Panc1 (cell line): Measurements from ENCODE around the gene PHACTR2. TPM values are rescaled to one million over a fixed set of nuclear protein-coding genes. Genes with fewer than 3 reads are reported as not detected.

Source experiments
- ATAC-seq: fragments of 200-7000 bp; cut with Tn5 transposase; 2 replicates; pipeline ENCODE4 v1.9.1; 2020; ENCODE audit warnings: mild to moderate bottlenecking, moderate library complexity
- BruUV-seq: library from RNA; stranded (reverse); fragments of 400-500 nt; replicated peaks from 2 replicates; lab custom pipeline; 2021; lab: Mats Ljungman, UMichigan
- CTCF ChIA-PET: fragments of 300-600 bp; sonication (Branson Sonifier 250); formaldehyde crosslinking; loops from one replicate; lab custom pipeline; 2022; ENCODE audit warnings: antibody characterized with exemption; lab: Charles Lee
- POLR2A ChIA-PET: fragments of 300-600 bp; sonication (Branson Sonifier 250); formaldehyde crosslinking; loops from one replicate; lab custom pipeline; 2022; ENCODE audit warnings: antibody characterized with exemption; lab: Charles Lee
- DNase-seq: peaks from one replicate; pipeline ENCODE4 v3.0.0-alpha.2; 2010; ENCODE audit warnings: low read depth, low spot score
- H3K27ac ChIP-seq: 2 replicates; pipeline ENCODE4 v1.5.1; 2011; ENCODE audit warnings: mild to moderate bottlenecking, low read length, inconsistent platforms
- H3K27me3 ChIP-seq: fragments of 200-500 bp; sonication (Bioruptor generic); 2 replicates; pipeline ENCODE4 v1.6.0; 2014; ENCODE audit warnings: low read length, inconsistent platforms; ENCODE audit not compliant: control insufficient read depth, insufficient read depth
- H3K36me3 ChIP-seq: fragments of 200-500 bp; sonication (Bioruptor generic); 2 replicates; pipeline ENCODE4 v1.5.1; 2014; ENCODE audit warnings: inconsistent platforms, mild to moderate bottlenecking, low read length, moderate library complexity; ENCODE audit not compliant: control insufficient read depth, insufficient read depth
- H3K4me1 ChIP-seq: 2 replicates; pipeline ENCODE4 v1.5.1; 2011; ENCODE audit warnings: inconsistent platforms, mild to moderate bottlenecking, low read length, moderate library complexity; ENCODE audit not compliant: control insufficient read depth, insufficient read depth
- H3K4me3 ChIP-seq, 2 experiments: 2 replicates each; pipeline ENCODE4 v1.5.1; 2011 to 2012; ENCODE audit warnings: low read depth in 2 of 2, low read length in 2 of 2, mild to moderate bottlenecking in 2 of 2, inconsistent platforms in 1 of 2, moderate library complexity in 1 of 2
- H3K9me3 ChIP-seq: fragments of 200-500 bp; sonication (Bioruptor generic); 2 replicates; pipeline ENCODE4 v1.5.1; 2014; ENCODE audit warnings: low read depth, mild to moderate bottlenecking, inconsistent platforms, low read length, moderate library complexity; ENCODE audit not compliant: control insufficient read depth, insufficient read depth
- POLR2AphosphoS5 ChIP-seq: IDR thresholded peaks from 2 replicates; pipeline ENCODE4 v1.6.1; 2012; ENCODE audit warnings: mild to moderate bottlenecking, low read depth, low read length, moderate library complexity
- SIN3A ChIP-seq: IDR thresholded peaks from 2 replicates; pipeline ENCODE4 v1.6.1; 2012; ENCODE audit warnings: low read depth, mild to moderate bottlenecking, low read length, moderate library complexity, borderline replicate concordance; ENCODE audit not compliant: insufficient read depth
- TCF7L2 ChIP-seq: IDR thresholded peaks from 2 replicates; pipeline ENCODE4 v1.6.1; 2011; ENCODE audit warnings: mild to moderate bottlenecking, low read depth, low read length, inconsistent platforms
- in situ Hi-C: cut with HindIII; loops from 2 replicates; pipeline ENCODE4 v1.10.0; 2016; ENCODE audit warnings: low sequenced_read_pairs, low pct_unique_long_range_greater_than_20kb
- intact Hi-C: fragments of 100-400 bp; cut with micrococcal nuclease; formaldehyde crosslinking; loops from one replicate; pipeline ENCODE4 v1.10.0; 2022; ENCODE audit not compliant: unreplicated experiment
- total RNA-seq: library from RNA; stranded (reverse); gene quantifications from one replicate; pipeline ENCODE4 v1.2.1, GENCODE V29; 2021; ENCODE audit not compliant: unreplicated experiment
- TF ChIP-seq, protein P1 (sequence below), 2 experiments: IDR thresholded peaks; 2 replicates each; pipeline ENCODE4 v1.6.1; 2011 to 2012; ENCODE audit warnings: low read depth in 2 of 2, control low read depth in 1 of 2, low read length in 1 of 2, mild to moderate bottlenecking in 1 of 2, moderate library complexity in 1 of 2; ENCODE audit not compliant: insufficient read depth in 1 of 2
- TF ChIP-seq, protein P2 (sequence below): fragments of 450-650 bp; IDR thresholded peaks from 2 replicates; pipeline ENCODE4 v1.5.1; 2017; ENCODE audit warnings: mild to moderate bottlenecking

Gene PHACTR2
- total RNA-seq, 1 experiment from 2014 or later, result 59.9 TPM

DNA sequence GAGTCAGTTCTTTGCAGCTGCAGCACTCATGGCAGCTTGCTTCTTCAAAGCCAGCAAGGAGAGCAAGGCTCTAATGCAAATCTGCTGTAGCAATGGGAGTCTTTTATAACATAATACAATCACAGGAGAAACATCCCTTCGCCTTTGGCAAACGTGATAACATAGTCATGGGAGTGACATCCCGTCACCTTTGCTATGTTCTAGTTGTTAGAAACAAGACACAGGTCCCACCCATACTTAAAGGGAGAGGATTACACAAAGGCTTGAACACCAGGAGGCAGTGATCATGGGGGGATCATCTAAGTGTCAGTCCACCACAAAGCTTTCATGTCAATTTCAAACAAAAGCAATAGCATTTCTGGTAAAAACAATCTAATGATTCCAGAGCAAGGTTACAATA, 40.1 kb upstream of the PHACTR2 start:
- TF ChIP-seq, protein P1, sequence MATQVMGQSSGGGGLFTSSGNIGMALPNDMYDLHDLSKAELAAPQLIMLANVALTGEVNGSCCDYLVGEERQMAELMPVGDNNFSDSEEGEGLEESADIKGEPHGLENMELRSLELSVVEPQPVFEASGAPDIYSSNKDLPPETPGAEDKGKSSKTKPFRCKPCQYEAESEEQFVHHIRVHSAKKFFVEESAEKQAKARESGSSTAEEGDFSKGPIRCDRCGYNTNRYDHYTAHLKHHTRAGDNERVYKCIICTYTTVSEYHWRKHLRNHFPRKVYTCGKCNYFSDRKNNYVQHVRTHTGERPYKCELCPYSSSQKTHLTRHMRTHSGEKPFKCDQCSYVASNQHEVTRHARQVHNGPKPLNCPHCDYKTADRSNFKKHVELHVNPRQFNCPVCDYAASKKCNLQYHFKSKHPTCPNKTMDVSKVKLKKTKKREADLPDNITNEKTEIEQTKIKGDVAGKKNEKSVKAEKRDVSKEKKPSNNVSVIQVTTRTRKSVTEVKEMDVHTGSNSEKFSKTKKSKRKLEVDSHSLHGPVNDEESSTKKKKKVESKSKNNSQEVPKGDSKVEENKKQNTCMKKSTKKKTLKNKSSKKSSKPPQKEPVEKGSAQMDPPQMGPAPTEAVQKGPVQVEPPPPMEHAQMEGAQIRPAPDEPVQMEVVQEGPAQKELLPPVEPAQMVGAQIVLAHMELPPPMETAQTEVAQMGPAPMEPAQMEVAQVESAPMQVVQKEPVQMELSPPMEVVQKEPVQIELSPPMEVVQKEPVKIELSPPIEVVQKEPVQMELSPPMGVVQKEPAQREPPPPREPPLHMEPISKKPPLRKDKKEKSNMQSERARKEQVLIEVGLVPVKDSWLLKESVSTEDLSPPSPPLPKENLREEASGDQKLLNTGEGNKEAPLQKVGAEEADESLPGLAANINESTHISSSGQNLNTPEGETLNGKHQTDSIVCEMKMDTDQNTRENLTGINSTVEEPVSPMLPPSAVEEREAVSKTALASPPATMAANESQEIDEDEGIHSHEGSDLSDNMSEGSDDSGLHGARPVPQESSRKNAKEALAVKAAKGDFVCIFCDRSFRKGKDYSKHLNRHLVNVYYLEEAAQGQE (IDR thresholded peaks at IDR 0.05; ENCODE audit: insufficient read depth in 1 of 2, low read depth in 2 of 2, low read length in 1 of 2), result no peak
- no peak for TF ChIP-seq POLR2AphosphoS5
- TF ChIP-seq, protein P2, sequence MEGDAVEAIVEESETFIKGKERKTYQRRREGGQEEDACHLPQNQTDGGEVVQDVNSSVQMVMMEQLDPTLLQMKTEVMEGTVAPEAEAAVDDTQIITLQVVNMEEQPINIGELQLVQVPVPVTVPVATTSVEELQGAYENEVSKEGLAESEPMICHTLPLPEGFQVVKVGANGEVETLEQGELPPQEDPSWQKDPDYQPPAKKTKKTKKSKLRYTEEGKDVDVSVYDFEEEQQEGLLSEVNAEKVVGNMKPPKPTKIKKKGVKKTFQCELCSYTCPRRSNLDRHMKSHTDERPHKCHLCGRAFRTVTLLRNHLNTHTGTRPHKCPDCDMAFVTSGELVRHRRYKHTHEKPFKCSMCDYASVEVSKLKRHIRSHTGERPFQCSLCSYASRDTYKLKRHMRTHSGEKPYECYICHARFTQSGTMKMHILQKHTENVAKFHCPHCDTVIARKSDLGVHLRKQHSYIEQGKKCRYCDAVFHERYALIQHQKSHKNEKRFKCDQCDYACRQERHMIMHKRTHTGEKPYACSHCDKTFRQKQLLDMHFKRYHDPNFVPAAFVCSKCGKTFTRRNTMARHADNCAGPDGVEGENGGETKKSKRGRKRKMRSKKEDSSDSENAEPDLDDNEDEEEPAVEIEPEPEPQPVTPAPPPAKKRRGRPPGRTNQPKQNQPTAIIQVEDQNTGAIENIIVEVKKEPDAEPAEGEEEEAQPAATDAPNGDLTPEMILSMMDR, result no peak
- TF ChIP-seq SIN3A, result no peak
- TF ChIP-seq TCF7L2, result no peak
- ATAC-seq, result no peak
- no TSS peak for BruUV-seq
- Histone ChIP-seq H3K4me3 (no peak overlapping the region), H3K9me3 (no peaks in the 10 kb centered on the region), H3K27me3 (no peaks in the 10 kb centered on the region), H3K27ac (peak overlapping the region; percentile 10; the same call in 1 of the 2 replicates), H3K36me3 (no peaks in the 10 kb centered on the region), H3K4me1 (no peaks in the 10 kb centered on the region; the same call in 1 of the 2 replicates)
- ChIA-PET CTCF (no interaction called here), POLR2A (no interaction called here)
- in situ Hi-C loops, result no loop called here
- intact Hi-C loops, result no loop called here
- no peak for DNase-seq

DNA sequence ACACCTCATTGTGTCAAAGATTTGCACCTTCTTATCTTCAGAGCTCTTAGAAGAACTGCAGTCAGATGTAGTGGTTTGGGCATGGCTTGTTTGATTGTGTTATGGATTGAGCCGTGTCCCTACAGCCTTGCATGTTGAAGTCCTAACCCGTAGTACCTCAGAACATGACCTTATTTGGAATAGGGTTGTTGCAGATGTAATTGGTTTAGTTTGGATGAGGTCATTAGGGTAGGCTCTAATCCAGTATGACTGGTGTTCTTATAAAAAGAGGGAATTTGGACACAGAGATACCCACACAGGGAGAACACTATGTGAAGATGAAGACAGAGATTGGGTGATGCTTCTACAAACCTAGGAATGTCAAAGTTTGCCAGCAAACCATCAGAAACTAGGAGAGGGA, 35.4 kb upstream of the PHACTR2 start:
- in situ Hi-C loops (no loop called here), intact Hi-C loops (no loop called here)
- no peak overlapping the region for H3K4me3 ChIP-seq
- CTCF ChIA-PET, result no interaction called here
- H3K27ac ChIP-seq, result no peak overlapping the region
- DNase-seq, result no peak
- TF ChIP-seq, protein P1 (IDR thresholded peaks at IDR 0.05; ENCODE audit: insufficient read depth in 1 of 2, low read depth in 2 of 2, low read length in 1 of 2), result no peak
- TF ChIP-seq, protein P2, result no peak
- TF ChIP-seq SIN3A (no peak), POLR2AphosphoS5 (no peak)
- no TSS peak for BruUV-seq
- no peaks in the 10 kb centered on the region for H3K27me3 ChIP-seq
- ATAC-seq, result no peak
- POLR2A ChIA-PET, result no interaction called here
- H3K36me3 ChIP-seq, result no peaks in the 10 kb centered on the region
- no peaks in the 10 kb centered on the region for H3K4me1 ChIP-seq
- H3K9me3 ChIP-seq, result no peaks in the 10 kb centered on the region
